Right lobe of liver (tissue), 6 donors: ENCODE measurements around the gene DDX54. TPM values are rescaled to one million over a fixed set of nuclear protein-coding genes. Genes with fewer than 3 reads are reported as not detected.
"Not testable (repeated sequence)": the region's sequence is repeated elsewhere in the genome, so short reads cannot be mapped to it uniquely, and the experiment has no call there.

Experiments used
- ATAC-seq, 4 donors: fragments of 200-7000 bp; cut with Tn5 transposase; one replicate each; pipeline ENCODE4 v1.9.1; 2020; ENCODE audit warnings: mild to moderate bottlenecking in 4 of 4, moderate library complexity in 4 of 4
- DNase-seq, 3 donors: peaks; one replicate each; pipeline ENCODE4 v3.0.0-alpha.2; 2020
- H3K27ac ChIP-seq, 3 donors: fragments of 200-600 bp; one replicate each; pipeline ENCODE4 v1.8.0; 2022
- H3K27me3 ChIP-seq, 2 donors: fragments of 200-600 bp; one replicate each; pipeline ENCODE4 v1.8.0; 2022
- H3K36me3 ChIP-seq, 4 donors: fragments of 200-600 bp; sonication (generic) in 1 of 4; one replicate each; pipeline versions ENCODE4 v1.5.1 to v1.8.0; 2017 to 2022; ENCODE audit warnings: control low read depth in 1 of 4
- H3K4me1 ChIP-seq, 4 donors: fragments of 200-600 bp; sonication (generic) in 1 of 4; one replicate each; pipeline versions ENCODE4 v1.5.1 to v1.8.0; 2017 to 2022; ENCODE audit warnings: control low read depth in 1 of 4
- H3K4me3 ChIP-seq, 3 donors: fragments of 200-600 bp; one replicate each; pipeline ENCODE4 v1.8.0; 2022
- H3K9me3 ChIP-seq, 4 donors: fragments of 200-600 bp; sonication (generic) in 1 of 4; one replicate each; pipeline versions ENCODE4 v1.5.1 to v1.8.0; 2017 to 2022; ENCODE audit warnings: control low read depth in 1 of 4
- POLR2A ChIP-seq: fragments of 450-650 bp; IDR thresholded peaks from one replicate; pipeline ENCODE4 v1.6.1; 2017; ENCODE audit warnings: antibody characterized with exemption, mild to moderate bottlenecking
- WGBS: methylation state at CpG from one replicate; pipeline ENCODE4 v1.1.6; 2018; ENCODE audit warnings: low coverage, low lambda C conversion rate; ENCODE audit not compliant: insufficient coverage; ENCODE audit errors: missing lambda C conversion rate; 5-methylcytosine and 5-hydroxymethylcytosine counted together
- intact Hi-C, 2 donors: fragments of 100-400 bp; cut with DNase I; formaldehyde crosslinking; loops; one replicate each; pipeline versions ENCODE4 v1.11.2 to v1.14.1; 2022
- total RNA-seq, 6 experiments: library from RNA; depleted of rRNA in 2 of 6; stranded (reverse); fragments of >200 nt in 2 of 6; fragmentation: NEBNext Ultra II Directional in 3 of 6; extraction: Animal tissue kit (Norgen Biotek cat#: 25700) in 3 of 6; gene quantifications; one replicate each; pipeline versions ENCODE4 v1.1.0 to v1.2.4, GENCODE V29; 2016 to 2023
- TF ChIP-seq, protein P1 (sequence below), 4 donors: fragments of 200-600 bp in 3 of 4; fragments of 450-650 bp in 1 of 4; IDR thresholded peaks; one replicate each; pipeline versions ENCODE4 v1.5.1 to v1.8.0; 2016 to 2022; ENCODE audit warnings: antibody characterized with exemption in 4 of 4, mild to moderate bottlenecking in 2 of 4
- donor health status: DM: no; HTN: yes; CAD: no.
- donor health status: DM: no; HTN: no; CAD: no.
- donor health status: DM: no; HTN: no; CAD: no.
- donor health status: DM: no; HTN: yes; CAD: no.
- donor health status: DM: no; HTN: yes; CAD: no.

The DDX54 gene
- total RNA-seq, 6 experiments from 2014 or later: 22.8 to 43.8 (median 31.1) TPM

DNA sequence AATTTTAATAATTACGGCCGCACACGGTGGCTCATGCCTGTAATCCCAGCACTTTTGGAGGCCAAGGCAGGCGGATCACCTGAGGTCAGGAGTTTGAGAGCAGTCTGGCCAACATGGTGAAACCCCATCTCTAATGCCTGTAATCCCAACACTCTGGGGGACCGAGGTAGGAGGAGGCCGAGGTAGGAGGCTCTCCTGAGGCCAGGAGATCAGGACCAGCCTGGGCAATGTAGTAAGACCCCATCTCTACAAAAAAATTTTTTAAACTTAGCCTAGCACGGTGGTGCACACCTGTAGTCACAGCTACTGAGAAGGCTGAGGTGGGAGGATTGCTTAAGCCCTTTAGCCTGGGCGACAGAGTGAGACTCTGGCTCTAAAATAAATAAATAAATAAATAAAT lies 41.3 kb downstream of the DDX54 start:
- ATAC-seq: no peak
- Histone ChIP-seq H3K4me3 (no peak overlapping the region), H3K9me3 (no peaks in the 10 kb centered on the region), H3K27ac (no peak overlapping the region), H3K27me3 (no peaks in the 10 kb centered on the region), H3K4me1 (no peaks in the 10 kb centered on the region), H3K36me3 (no peaks in the 10 kb centered on the region)
- no peak for DNase-seq
- TF ChIP-seq, protein P1, sequence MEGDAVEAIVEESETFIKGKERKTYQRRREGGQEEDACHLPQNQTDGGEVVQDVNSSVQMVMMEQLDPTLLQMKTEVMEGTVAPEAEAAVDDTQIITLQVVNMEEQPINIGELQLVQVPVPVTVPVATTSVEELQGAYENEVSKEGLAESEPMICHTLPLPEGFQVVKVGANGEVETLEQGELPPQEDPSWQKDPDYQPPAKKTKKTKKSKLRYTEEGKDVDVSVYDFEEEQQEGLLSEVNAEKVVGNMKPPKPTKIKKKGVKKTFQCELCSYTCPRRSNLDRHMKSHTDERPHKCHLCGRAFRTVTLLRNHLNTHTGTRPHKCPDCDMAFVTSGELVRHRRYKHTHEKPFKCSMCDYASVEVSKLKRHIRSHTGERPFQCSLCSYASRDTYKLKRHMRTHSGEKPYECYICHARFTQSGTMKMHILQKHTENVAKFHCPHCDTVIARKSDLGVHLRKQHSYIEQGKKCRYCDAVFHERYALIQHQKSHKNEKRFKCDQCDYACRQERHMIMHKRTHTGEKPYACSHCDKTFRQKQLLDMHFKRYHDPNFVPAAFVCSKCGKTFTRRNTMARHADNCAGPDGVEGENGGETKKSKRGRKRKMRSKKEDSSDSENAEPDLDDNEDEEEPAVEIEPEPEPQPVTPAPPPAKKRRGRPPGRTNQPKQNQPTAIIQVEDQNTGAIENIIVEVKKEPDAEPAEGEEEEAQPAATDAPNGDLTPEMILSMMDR (IDR thresholded peaks at IDR 0.05): no peak
- TF ChIP-seq POLR2A: no peak
- intact Hi-C loops: no loop called here
- 85% methylated on average over 2 of the region's 8 CpGs for WGBS

DNA sequence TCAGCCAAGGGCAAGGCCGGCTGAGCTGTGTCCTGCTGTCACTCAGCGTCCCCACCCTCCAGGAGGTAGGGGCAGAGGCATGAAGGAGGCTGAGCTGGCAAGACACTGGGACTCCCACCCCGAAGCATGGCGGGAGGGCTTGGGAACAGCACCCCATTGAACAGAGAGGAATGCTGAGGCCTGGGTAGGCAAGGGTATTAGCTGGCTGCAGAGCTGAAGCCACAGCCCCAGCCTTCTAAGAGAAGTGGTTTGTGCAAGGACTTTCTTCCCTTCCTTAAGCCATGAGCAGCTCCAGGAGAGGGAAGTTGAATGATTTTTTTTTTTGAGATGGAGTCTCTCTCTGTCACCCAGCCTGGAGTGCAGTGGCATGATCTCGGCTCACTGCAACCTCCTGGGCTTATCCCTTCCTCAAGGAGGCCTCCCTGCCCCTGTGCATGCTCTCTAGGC lies 42.4 kb downstream of the DDX54 start:
- intact Hi-C loops: no loop called here
- DNase-seq: no peak
- ATAC-seq: peak in 3 of 4 donors; percentile 44 to 61 (median 52)
- no CpG with 5 or more reads among the region's 5 CpGs for WGBS
- TF ChIP-seq, protein P1 (IDR thresholded peaks at IDR 0.05): no peak
- TF ChIP-seq POLR2A: no peak
- Histone ChIP-seq H3K4me1 (no peaks in the 10 kb centered on the region), H3K4me3 (no peak overlapping the region), H3K9me3 (no peaks in the 10 kb centered on the region), H3K27me3 (no peaks in the 10 kb centered on the region), H3K36me3 (no peaks in the 10 kb centered on the region), H3K27ac (no peak overlapping the region)

DNA sequence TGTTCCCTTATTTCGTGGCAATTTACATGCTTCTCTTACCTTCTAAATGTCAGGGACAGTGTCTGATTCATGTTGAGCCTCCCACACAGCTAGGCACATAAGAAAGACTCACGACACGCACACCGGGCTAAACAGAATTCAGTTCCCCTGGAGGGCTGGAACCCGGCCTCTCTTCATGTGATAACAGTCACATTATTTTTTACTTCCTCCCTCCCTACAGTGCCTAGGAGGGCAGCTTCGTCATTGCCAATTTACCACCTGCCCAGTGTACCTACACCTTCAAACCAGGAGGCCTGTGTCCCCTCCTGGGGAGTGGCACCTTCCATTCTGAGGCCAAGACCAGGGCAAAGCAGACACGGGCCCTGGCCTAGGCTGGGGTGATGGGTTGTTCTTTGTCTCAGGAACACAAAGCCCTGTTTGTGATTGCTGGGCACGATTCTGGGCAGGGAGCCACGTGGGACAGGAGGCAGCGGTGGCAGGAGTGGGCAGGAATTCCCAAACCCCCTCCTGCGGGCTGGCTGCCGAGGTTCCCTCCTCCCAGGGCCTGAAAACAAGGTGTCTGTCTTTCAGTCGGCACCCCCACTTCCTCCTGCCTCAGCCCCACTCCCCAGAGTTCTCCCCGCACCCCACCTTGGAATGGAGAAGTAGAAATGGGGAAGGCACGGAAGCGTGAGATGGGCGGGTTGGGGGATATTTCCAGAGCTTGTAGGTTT lies 42.9 kb downstream of the DDX54 start:
- TF ChIP-seq, protein P1 (IDR thresholded peaks at IDR 0.05): no peak
- no peak for TF ChIP-seq POLR2A
- Histone ChIP-seq H3K36me3 (no peaks in the 10 kb centered on the region), H3K27ac (no peak overlapping the region), H3K4me3 (no peak overlapping the region), H3K9me3 (no peaks in the 10 kb centered on the region), H3K4me1 (no peaks in the 10 kb centered on the region), H3K27me3 (no peaks in the 10 kb centered on the region)
- DNase-seq: peak in 2 of 3 donors; percentile 52 to 61
- intact Hi-C loops: no loop called here
- peak; percentile 48 to 71 (median 64) for ATAC-seq
- 44% methylated on average over 5 of the region's 17 CpGs for WGBS

DNA sequence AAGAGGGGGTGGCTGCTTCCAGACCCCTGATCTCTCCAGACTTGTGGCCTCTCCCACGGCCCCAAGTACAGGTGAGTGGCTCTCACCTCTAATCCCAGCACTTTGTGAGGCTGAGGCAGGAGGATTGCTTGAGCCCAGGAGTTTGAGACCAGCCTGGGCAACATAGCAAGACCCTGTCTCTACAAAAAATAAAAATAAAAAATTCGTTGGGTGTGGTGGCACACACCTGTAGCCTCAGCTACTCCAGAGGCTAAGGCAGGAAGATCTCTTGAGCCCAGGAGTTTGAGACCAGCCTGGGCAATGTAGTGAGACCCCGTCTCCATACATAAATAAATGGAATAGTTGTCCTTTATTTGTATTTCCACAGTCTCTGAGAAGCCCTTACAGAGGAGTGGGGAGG lies 43.6 kb downstream of the DDX54 start:
- H3K4me3 ChIP-seq, H3K27ac ChIP-seq, H3K27me3 ChIP-seq, ATAC-seq, intact Hi-C loops, DNase-seq, H3K9me3 ChIP-seq, H3K36me3 ChIP-seq, H3K4me1 ChIP-seq: not testable (repeated sequence)
- 61% methylated on average over 3 of the region's 3 CpGs for WGBS

DNA sequence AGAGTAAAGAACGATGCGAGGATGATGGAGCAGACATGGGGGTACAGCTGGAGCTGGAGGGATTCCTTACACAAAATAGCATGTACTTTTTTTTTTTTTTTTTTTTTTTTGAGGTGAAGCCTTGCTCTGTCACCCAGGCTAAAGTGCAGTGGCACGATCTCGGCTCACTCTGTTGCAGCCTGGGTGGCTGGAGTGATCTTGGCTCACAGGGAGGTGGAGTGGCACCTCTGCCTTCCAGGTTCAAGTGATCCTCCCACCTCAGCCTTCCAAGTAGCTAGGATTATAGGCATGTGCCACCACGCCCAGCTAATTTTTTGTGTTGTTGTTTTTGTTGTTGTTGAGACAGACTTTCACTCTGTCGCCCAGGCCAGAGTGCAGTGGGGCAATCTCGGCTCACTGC lies 44.6 kb downstream of the DDX54 start:
- Histone ChIP-seq H3K27me3 (no peaks in the 10 kb centered on the region), H3K27ac (no peak overlapping the region), H3K36me3 (no peaks in the 10 kb centered on the region), H3K4me3 (no peak overlapping the region), H3K4me1 (no peaks in the 10 kb centered on the region), H3K9me3 (no peaks in the 10 kb centered on the region)
- WGBS: 65% methylated on average over 6 of the region's 7 CpGs
- no peak for DNase-seq
- TF ChIP-seq, protein P1 (IDR thresholded peaks at IDR 0.05): no peak
- no peak for TF ChIP-seq POLR2A
- ATAC-seq: no peak
- intact Hi-C loops: no loop called here
